ENCODE measurements around the gene RUNX3. TPM values are rescaled to one million over a fixed set of nuclear protein-coding genes. Genes with fewer than 3 reads are reported as not detected.
A peak's percentile ranks its signal among the peaks of the same experiment; 100 is the strongest.

The RUNX3 gene
- total RNA-seq, 1 experiment from 2014 or later, result 22.6 TPM

DNA sequence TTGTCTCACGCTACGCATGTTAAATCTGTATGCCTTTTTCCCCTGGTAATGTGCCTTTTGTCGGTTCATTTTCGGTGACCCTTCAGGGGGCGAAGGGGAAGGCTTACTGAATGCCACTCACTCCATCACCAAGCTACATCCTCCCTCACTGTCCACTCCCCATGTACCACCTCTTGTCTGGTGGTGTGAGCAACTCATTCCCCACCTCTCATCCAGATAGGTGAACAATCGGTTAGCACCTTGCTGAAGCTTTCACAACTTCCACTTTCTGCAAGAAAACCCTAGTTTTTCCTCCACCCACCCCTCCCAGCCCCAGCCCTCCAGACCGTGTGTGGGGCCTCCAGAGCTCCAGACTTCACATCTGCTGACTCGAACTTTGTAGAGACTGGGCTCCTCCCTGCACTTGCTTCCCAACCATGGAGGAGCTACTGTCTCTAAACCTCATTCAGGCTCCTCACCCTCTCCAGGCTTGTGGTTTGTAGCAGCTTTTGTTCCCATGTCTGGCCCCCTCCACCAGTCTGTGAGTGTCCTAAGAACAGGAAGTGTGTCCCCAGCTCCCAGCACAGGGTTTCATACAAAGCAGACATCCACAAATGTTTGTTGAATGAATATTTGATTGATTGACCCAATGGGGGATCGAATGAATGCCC lies 48.4 kb upstream of the RUNX3 start:
- no peak overlapping the region for H3K4me2 ChIP-seq (ENCODE audit: low read length)
- peaks cover 10 to 22% of the 10 kb centered on the region in 2 experiments; a peak in 3 of 4 replicates for H3K9me3 ChIP-seq (ENCODE audit: control insufficient read depth in 1 of 2, insufficient read depth in 1 of 2, low read depth in 1 of 2, low read length in 2 of 2)
- DNase-seq (ENCODE audit: low read depth, low spot score) (no peak), ATAC-seq (no peak)
- H3K4me1 ChIP-seq (ENCODE audit: control insufficient read depth in 1 of 2, insufficient read depth in 2 of 2, low read length in 2 of 2), result no peaks in the 10 kb centered on the region
- intact Hi-C loops (cut with micrococcal nuclease), result no loop called here
- TF ChIP-seq CBX3 (IDR thresholded peaks at IDR 0.05; ENCODE audit: low read depth), result no peak
- CTCF ChIA-PET, result no interaction called here
- no peak overlapping the region for H3K4me3 ChIP-seq (replicated peaks in 1 of 2; ENCODE audit: low read depth in 1 of 2, low read length in 2 of 2)
- H3K36me3 ChIP-seq (ENCODE audit: control insufficient read depth in 1 of 2, insufficient read depth in 2 of 2, low read length in 2 of 2), result no peaks in the 10 kb centered on the region
- H3K9ac ChIP-seq (ENCODE audit: low read length), result no peak overlapping the region
- POLR2A ChIA-PET, result no interaction called here
- no peak overlapping the region for H3K27ac ChIP-seq (ENCODE audit: low read depth, low read length)
- no TSS peak for BruUV-seq (replicated peaks)
- no peaks in the 10 kb centered on the region for H3K27me3 ChIP-seq (ENCODE audit: insufficient read depth, low read length)
- H3K79me2 ChIP-seq (ENCODE audit: insufficient read depth, low read length), result no peaks in the 10 kb centered on the region
- H2AFZ ChIP-seq (ENCODE audit: low read depth, low read length, poor library complexity, severe bottlenecking), result no peak overlapping the region
- RAD21 ChIA-PET (ENCODE audit: low non-redundant PET in 1 of 2, low total read pairs in 2 of 2, uncharacterized antibody in 2 of 2, unreplicated experiment in 2 of 2), result no interaction called here
- no peaks in the 10 kb centered on the region for H3K9me2 ChIP-seq (ENCODE audit: insufficient read depth)
- H4K20me1 ChIP-seq (ENCODE audit: insufficient read depth), result no peaks in the 10 kb centered on the region

DNA sequence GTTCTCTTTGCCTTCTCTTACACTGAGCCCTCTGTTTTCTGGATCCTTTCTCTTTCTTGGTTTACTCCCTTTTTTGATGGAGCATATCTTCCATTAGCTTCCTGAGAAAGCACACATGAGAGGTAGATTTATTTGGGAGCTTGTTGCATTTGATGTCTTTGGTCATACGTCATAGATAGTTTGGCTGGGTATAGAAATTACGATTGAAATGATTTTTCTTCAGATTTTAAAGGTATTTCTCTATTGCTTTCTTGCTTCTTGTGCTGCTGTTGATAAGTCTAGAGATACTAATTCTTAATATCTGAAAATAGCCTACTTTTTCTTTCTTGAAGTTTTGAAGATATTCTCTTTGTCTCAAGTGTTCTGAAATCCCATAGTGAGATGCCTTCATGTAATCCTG lies 45.3 kb upstream of the RUNX3 start:
- BruUV-seq (replicated peaks), result no TSS peak
- ChIA-PET CTCF (no interaction called here), RAD21 (ENCODE audit: low non-redundant PET in 1 of 2, low total read pairs in 2 of 2, uncharacterized antibody in 2 of 2, unreplicated experiment in 2 of 2) (no interaction called here), POLR2A (no interaction called here)
- peaks cover 10 to 22% of the 10 kb centered on the region in 2 experiments; a peak in 3 of 4 replicates for H3K9me3 ChIP-seq (ENCODE audit: control insufficient read depth in 1 of 2, insufficient read depth in 1 of 2, low read depth in 1 of 2, low read length in 2 of 2)
- H3K4me3 ChIP-seq (replicated peaks in 1 of 2; ENCODE audit: low read depth in 1 of 2, low read length in 2 of 2), result no peak overlapping the region
- H3K9ac ChIP-seq (ENCODE audit: low read length), result no peak overlapping the region
- H4K20me1 ChIP-seq (ENCODE audit: insufficient read depth), result no peaks in the 10 kb centered on the region
- H3K4me2 ChIP-seq (ENCODE audit: low read length), result no peak overlapping the region
- ATAC-seq (no peak), DNase-seq (ENCODE audit: low read depth, low spot score) (no peak)
- TF ChIP-seq, protein P1, sequence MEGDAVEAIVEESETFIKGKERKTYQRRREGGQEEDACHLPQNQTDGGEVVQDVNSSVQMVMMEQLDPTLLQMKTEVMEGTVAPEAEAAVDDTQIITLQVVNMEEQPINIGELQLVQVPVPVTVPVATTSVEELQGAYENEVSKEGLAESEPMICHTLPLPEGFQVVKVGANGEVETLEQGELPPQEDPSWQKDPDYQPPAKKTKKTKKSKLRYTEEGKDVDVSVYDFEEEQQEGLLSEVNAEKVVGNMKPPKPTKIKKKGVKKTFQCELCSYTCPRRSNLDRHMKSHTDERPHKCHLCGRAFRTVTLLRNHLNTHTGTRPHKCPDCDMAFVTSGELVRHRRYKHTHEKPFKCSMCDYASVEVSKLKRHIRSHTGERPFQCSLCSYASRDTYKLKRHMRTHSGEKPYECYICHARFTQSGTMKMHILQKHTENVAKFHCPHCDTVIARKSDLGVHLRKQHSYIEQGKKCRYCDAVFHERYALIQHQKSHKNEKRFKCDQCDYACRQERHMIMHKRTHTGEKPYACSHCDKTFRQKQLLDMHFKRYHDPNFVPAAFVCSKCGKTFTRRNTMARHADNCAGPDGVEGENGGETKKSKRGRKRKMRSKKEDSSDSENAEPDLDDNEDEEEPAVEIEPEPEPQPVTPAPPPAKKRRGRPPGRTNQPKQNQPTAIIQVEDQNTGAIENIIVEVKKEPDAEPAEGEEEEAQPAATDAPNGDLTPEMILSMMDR (IDR thresholded peaks at IDR 0.05 in 2 of 3, conservative IDR thresholded peaks at IDR 0.05 in 1 of 3; ENCODE audit: borderline replicate concordance in 1 of 3, insufficient read depth in 1 of 3, low read depth in 2 of 3, low read length in 2 of 3), result no peak
- TF ChIP-seq CBX3 (IDR thresholded peaks at IDR 0.05; ENCODE audit: low read depth), result peak; percentile 54; the same call in 1 of the 2 replicates
- intact Hi-C loops (cut with micrococcal nuclease), result no loop called here
- H3K27ac ChIP-seq (ENCODE audit: low read depth, low read length), result no peak overlapping the region
- H3K79me2 ChIP-seq (ENCODE audit: insufficient read depth, low read length), result no peaks in the 10 kb centered on the region
- H2AFZ ChIP-seq (ENCODE audit: low read depth, low read length, poor library complexity, severe bottlenecking), result no peak overlapping the region
- H3K9me2 ChIP-seq (ENCODE audit: insufficient read depth), result no peaks in the 10 kb centered on the region
- H3K4me1 ChIP-seq (ENCODE audit: control insufficient read depth in 1 of 2, insufficient read depth in 2 of 2, low read length in 2 of 2), result peaks cover 13 to 20% of the 10 kb centered on the region in 2 experiments; a peak in 3 of 4 replicates
- no peaks in the 10 kb centered on the region for H3K36me3 ChIP-seq (ENCODE audit: control insufficient read depth in 1 of 2, insufficient read depth in 2 of 2, low read length in 2 of 2)
- H3K27me3 ChIP-seq (ENCODE audit: insufficient read depth, low read length), result no peaks in the 10 kb centered on the region
